UCSD-AML1 (cell line): Measurements from ENCODE around the gene KIAA1549.

Experiments
- DNase-seq: peaks from one replicate; lab custom pipeline; 2025; ENCODE audit not compliant: unreplicated experiment; lab: John Stamatoyannopoulos, UW

The KIAA1549 gene

GRCh38 chr7:138911007-138911406 lies 70.2 kb downstream of the KIAA1549 start:
- DNase-seq = no peak

GRCh38 chr7:138907850-138908249 lies 73.3 kb downstream of the KIAA1549 start:
- DNase-seq = no peak

- DNase-seq = no peak
Observed at GRCh38 chr7:138907201-138907847, 73.9 kb downstream of the KIAA1549 start.

- DNase-seq = no peak
Observed at GRCh38 chr7:138903859-138904435, 77.2 kb downstream of the KIAA1549 start.

- DNase-seq = no peak
Observed at GRCh38 chr7:138903186-138903820, 77.9 kb downstream of the KIAA1549 start.

GRCh38 chr7:138902161-138902560 lies 79.0 kb downstream of the KIAA1549 start:
- no peak for DNase-seq

- DNase-seq = no peak
Observed at GRCh38 chr7:138900035-138900828, 81.0 kb downstream of the KIAA1549 start.

GRCh38 chr7:138898802-138899201 lies 82.4 kb downstream of the KIAA1549 start:
- DNase-seq = no peak

- DNase-seq = no peak
Observed at GRCh38 chr7:138898255-138898654, 82.9 kb downstream of the KIAA1549 start.

GRCh38 chr7:138895679-138896078 lies 85.5 kb downstream of the KIAA1549 start:
- no peak for DNase-seq

- DNase-seq = no peak
Observed at GRCh38 chr7:138893258-138893657, 87.9 kb downstream of the KIAA1549 start.

GRCh38 chr7:138892812-138893211 lies 88.4 kb downstream of the KIAA1549 start:
- no peak for DNase-seq

GRCh38 chr7:138892006-138892630 lies 89.1 kb downstream of the KIAA1549 start:
- DNase-seq = no peak

GRCh38 chr7:138891446-138891810 lies 89.8 kb downstream of the KIAA1549 start:
- DNase-seq = no peak

- DNase-seq = no peak
Observed at GRCh38 chr7:138890499-138891445, 90.4 kb downstream of the KIAA1549 start.

- no peak for DNase-seq
Observed at GRCh38 chr7:138889582-138890498, 91.3 kb downstream of the KIAA1549 start.

GRCh38 chr7:138887872-138888656 lies 93.1 kb downstream of the KIAA1549 start:
- no peak for DNase-seq

GRCh38 chr7:138887085-138887710 lies 94.0 kb downstream of the KIAA1549 start:
- DNase-seq = no peak
